Right lobe of liver (tissue), 4 donors: Measurements from ENCODE around the gene EPHB3.

ENCODE experiments used
- POLR2A ChIP-seq: fragments of 450-650 bp; IDR thresholded peaks from one replicate; pipeline ENCODE4 v1.6.1; 2017; ENCODE audit warnings: antibody characterized with exemption, mild to moderate bottlenecking
- TF ChIP-seq, protein P1 (sequence below), 4 donors: fragments of 200-600 bp in 3 of 4; fragments of 450-650 bp in 1 of 4; IDR thresholded peaks; one replicate each; pipeline versions ENCODE4 v1.5.1 to v1.8.0; 2016 to 2022; ENCODE audit warnings: antibody characterized with exemption in 4 of 4, mild to moderate bottlenecking in 2 of 4
- donor health status: DM: no; HTN: no; CAD: no.
- donor health status: DM: no; HTN: no; CAD: no.
- donor health status: DM: no; HTN: yes; CAD: no.

DNA sequence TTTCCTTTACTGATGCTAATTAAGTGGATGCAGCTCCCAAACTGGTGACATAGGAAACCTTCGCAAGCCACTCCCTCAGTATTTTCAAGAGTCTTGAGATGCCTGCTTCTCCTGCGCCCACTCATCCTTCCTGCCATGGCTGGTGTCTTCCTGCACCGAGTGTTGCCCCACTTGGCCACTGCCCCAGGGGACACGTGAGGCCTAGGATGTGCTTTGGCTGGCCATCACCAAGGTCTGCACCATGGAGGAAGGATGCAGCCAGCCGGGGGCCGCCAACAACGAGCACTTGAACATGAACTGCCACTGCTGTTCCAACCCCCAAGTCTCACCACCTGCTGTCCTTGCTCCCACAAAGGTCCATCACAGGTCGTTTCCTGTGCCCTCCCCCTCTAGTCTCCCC, 34.1 kb downstream of the EPHB3 start:
- TF ChIP-seq, protein P1, sequence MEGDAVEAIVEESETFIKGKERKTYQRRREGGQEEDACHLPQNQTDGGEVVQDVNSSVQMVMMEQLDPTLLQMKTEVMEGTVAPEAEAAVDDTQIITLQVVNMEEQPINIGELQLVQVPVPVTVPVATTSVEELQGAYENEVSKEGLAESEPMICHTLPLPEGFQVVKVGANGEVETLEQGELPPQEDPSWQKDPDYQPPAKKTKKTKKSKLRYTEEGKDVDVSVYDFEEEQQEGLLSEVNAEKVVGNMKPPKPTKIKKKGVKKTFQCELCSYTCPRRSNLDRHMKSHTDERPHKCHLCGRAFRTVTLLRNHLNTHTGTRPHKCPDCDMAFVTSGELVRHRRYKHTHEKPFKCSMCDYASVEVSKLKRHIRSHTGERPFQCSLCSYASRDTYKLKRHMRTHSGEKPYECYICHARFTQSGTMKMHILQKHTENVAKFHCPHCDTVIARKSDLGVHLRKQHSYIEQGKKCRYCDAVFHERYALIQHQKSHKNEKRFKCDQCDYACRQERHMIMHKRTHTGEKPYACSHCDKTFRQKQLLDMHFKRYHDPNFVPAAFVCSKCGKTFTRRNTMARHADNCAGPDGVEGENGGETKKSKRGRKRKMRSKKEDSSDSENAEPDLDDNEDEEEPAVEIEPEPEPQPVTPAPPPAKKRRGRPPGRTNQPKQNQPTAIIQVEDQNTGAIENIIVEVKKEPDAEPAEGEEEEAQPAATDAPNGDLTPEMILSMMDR (IDR thresholded peaks at IDR 0.05) = no peak
- TF ChIP-seq POLR2A = no peak
